H9 (cell line): Measurements from ENCODE around the gene SERPINA6. TPM values are rescaled to one million over a fixed set of nuclear protein-coding genes. Genes with fewer than 3 reads are reported as not detected.

ENCODE experiments used
- DNase-seq: peaks from one replicate; pipeline ENCODE4 v3.0.0-alpha.2; 2017
- H2AFZ ChIP-seq: one replicate; pipeline ENCODE4 v1.6.1; 2013; ENCODE audit warnings: mild to moderate bottlenecking, low read length, control low read depth, moderate library complexity
- H2AK5ac ChIP-seq: 2 replicates; pipeline ENCODE4 v1.6.1; 2013; ENCODE audit warnings: low read length, control low read depth, mixed read lengths; ENCODE audit not compliant: insufficient read length
- H2BK120ac ChIP-seq: one replicate; pipeline ENCODE4 v1.6.1; 2013; ENCODE audit warnings: low read depth, mild to moderate bottlenecking, low read length, control low read depth, inconsistent platforms; ENCODE audit not compliant: poor library complexity, severe bottlenecking
- H2BK12ac ChIP-seq: 2 replicates; pipeline ENCODE4 v1.6.1; 2013; ENCODE audit warnings: low read length, control low read depth, mixed read lengths, low read depth; ENCODE audit not compliant: insufficient read length
- H2BK15ac ChIP-seq: 2 replicates; pipeline ENCODE4 v1.6.1; 2013; ENCODE audit warnings: low read depth, low read length, control low read depth
- H2BK20ac ChIP-seq: one replicate; pipeline ENCODE4 v1.6.1; 2013; ENCODE audit warnings: low read depth, mild to moderate bottlenecking, low read length, control low read depth, inconsistent platforms; ENCODE audit not compliant: poor library complexity, severe bottlenecking
- H2BK5ac ChIP-seq: 2 replicates; pipeline ENCODE4 v1.6.1; 2013; ENCODE audit warnings: low read length, control low read depth, mixed read lengths; ENCODE audit not compliant: insufficient read length
- H3K14ac ChIP-seq: 2 replicates; pipeline ENCODE4 v1.6.1; 2013; ENCODE audit warnings: low read length, control low read depth; ENCODE audit not compliant: insufficient read depth
- H3K18ac ChIP-seq: 2 replicates; pipeline ENCODE4 v1.6.1; 2013; ENCODE audit warnings: low read depth, mild to moderate bottlenecking, mixed read lengths, low read length, control low read depth; ENCODE audit not compliant: insufficient read length
- H3K23ac ChIP-seq: 2 replicates; pipeline ENCODE4 v1.6.1; 2013; ENCODE audit warnings: low read length, control low read depth, mixed read lengths, low read depth; ENCODE audit not compliant: insufficient read length
- H3K23me2 ChIP-seq: 2 replicates; pipeline ENCODE4 v1.6.1; 2013; ENCODE audit warnings: low read depth, mild to moderate bottlenecking, mixed read lengths, low read length, control low read depth; ENCODE audit not compliant: insufficient read length, poor library complexity, severe bottlenecking
- H3K27ac ChIP-seq: 2 replicates; pipeline ENCODE4 v1.5.1; 2013; ENCODE audit warnings: low read length, control low read depth, mixed read lengths, low read depth; ENCODE audit not compliant: insufficient read length
- H3K27me3 ChIP-seq: 2 replicates; pipeline ENCODE4 v1.6.1; 2013; ENCODE audit warnings: low read length, control low read depth, inconsistent platforms; ENCODE audit not compliant: insufficient read depth
- H3K4ac ChIP-seq: 2 replicates; pipeline ENCODE4 v1.6.1; 2013; ENCODE audit warnings: low read depth, mild to moderate bottlenecking, control low read depth, inconsistent platforms, low read length, moderate library complexity
- H3K4me1 ChIP-seq: 2 replicates; pipeline ENCODE4 v1.6.1; 2013; ENCODE audit warnings: low read length, control low read depth, inconsistent platforms; ENCODE audit not compliant: insufficient read depth
- H3K4me2 ChIP-seq: 2 replicates; pipeline ENCODE4 v1.6.1; 2013; ENCODE audit warnings: low read length, control low read depth, mixed read lengths; ENCODE audit not compliant: insufficient read length, insufficient read depth
- H3K56ac ChIP-seq: 2 replicates; pipeline ENCODE4 v1.6.1; 2013; ENCODE audit warnings: low read depth, mild to moderate bottlenecking, mixed read lengths, low read length, control low read depth; ENCODE audit not compliant: insufficient read length
- H3K79me1 ChIP-seq: 2 replicates; pipeline ENCODE4 v1.6.1; 2013; ENCODE audit warnings: low read depth, mild to moderate bottlenecking, moderate library complexity, low read length, control low read depth, inconsistent platforms; ENCODE audit not compliant: insufficient read depth, poor library complexity, severe bottlenecking
- H3K79me2 ChIP-seq: 2 replicates; pipeline ENCODE4 v1.6.1; 2013; ENCODE audit warnings: low read length, control low read depth, inconsistent platforms; ENCODE audit not compliant: insufficient read depth
- H3K9ac ChIP-seq: 2 replicates; pipeline ENCODE4 v1.6.1; 2013; ENCODE audit warnings: low read length, control low read depth, mixed read lengths; ENCODE audit not compliant: insufficient read length; ENCODE audit errors: extremely low read depth
- H3K9me3 ChIP-seq: one replicate; pipeline ENCODE4 v1.6.1; 2013; ENCODE audit warnings: low read depth, low read length, inconsistent platforms; ENCODE audit not compliant: control insufficient read depth
- H3T11ph ChIP-seq: one replicate; pipeline ENCODE4 v1.6.1; 2013; ENCODE audit warnings: mild to moderate bottlenecking, low read length, control low read depth, inconsistent platforms
- H4K20me1 ChIP-seq: one replicate; pipeline ENCODE4 v1.6.1; 2013; ENCODE audit not compliant: control insufficient read depth, insufficient read length, insufficient read depth
- H4K5ac ChIP-seq: 2 replicates; pipeline ENCODE4 v1.6.1; 2013; ENCODE audit warnings: low read depth, mild to moderate bottlenecking, mixed read lengths, low read length, control low read depth; ENCODE audit not compliant: insufficient read length
- H4K8ac ChIP-seq: replicated peaks from 2 replicates; pipeline ENCODE4 v1.6.1; 2013; ENCODE audit warnings: low read length, control low read depth, mixed read lengths, low read depth; ENCODE audit not compliant: insufficient read length
- H4K91ac ChIP-seq: 2 replicates; pipeline ENCODE4 v1.6.1; 2013; ENCODE audit warnings: low read depth, mild to moderate bottlenecking, moderate library complexity, mixed read lengths, low read length, control low read depth; ENCODE audit not compliant: insufficient read length
- H3K27ac Mint-ChIP-seq, 3 experiments: 2 replicates in 2 of 3; 3 replicates in 1 of 3; pipeline ENCODE4 v1.8.0; 2020 to 2021; ENCODE audit warnings: mixed read lengths in 3 of 3, mild to moderate bottlenecking in 1 of 3, moderate library complexity in 1 of 3
- H3K27me3 Mint-ChIP-seq: 2 replicates; pipeline ENCODE4 v1.8.0; 2021; ENCODE audit warnings: low read depth, mild to moderate bottlenecking, moderate library complexity, mixed read lengths
- H3K36me3 Mint-ChIP-seq, 3 experiments: 2 replicates in 2 of 3; 3 replicates in 1 of 3; pipeline ENCODE4 v1.8.0; 2020 to 2021; ENCODE audit warnings: low read depth in 3 of 3, mixed read lengths in 3 of 3; ENCODE audit not compliant: insufficient read depth in 1 of 3
- H3K4me1 Mint-ChIP-seq, 2 experiments: 2 replicates each; pipeline ENCODE4 v1.8.0; 2020; ENCODE audit warnings: mixed read lengths in 2 of 2
- H3K4me3 Mint-ChIP-seq, 2 experiments: 2 replicates in 1 of 2; 3 replicates in 1 of 2; pipeline ENCODE4 v1.8.0; 2020 to 2021; ENCODE audit warnings: mild to moderate bottlenecking in 2 of 2, mixed read lengths in 2 of 2, moderate library complexity in 1 of 2
- H3K9me3 Mint-ChIP-seq, 2 experiments: 2 replicates in 1 of 2; 3 replicates in 1 of 2; pipeline ENCODE4 v1.8.0; 2020; ENCODE audit warnings: mild to moderate bottlenecking in 2 of 2, mixed read lengths in 2 of 2, moderate library complexity in 1 of 2
- WGBS: extraction: QIAGEN DNeasy Blood & Tissue Kit; methylation state at CpG from one replicate; pipeline ENCODE4 v1.1.7; 2013; ENCODE audit warnings: missing lambda C conversion rate, low lambda C conversion rate, mixed read lengths; ENCODE audit not compliant: insufficient read length; ENCODE audit errors: extremely low coverage; 5-methylcytosine and 5-hydroxymethylcytosine counted together
- total RNA-seq: library from RNA; stranded (reverse); gene quantifications from 2 replicates; pipeline ENCODE4 v1.2.1, GENCODE V29; 2021
- TF ChIP-seq, protein P1 (sequence below): fragments of 200-600 bp; sonication (generic); conservative IDR thresholded peaks from 3 replicates; pipeline ENCODE4 v1.8.0; 2021; ENCODE audit warnings: antibody characterized with exemption, mild to moderate bottlenecking

SERPINA6 gene
- total RNA-seq, 1 experiment from 2014 or later: not detected

DNA sequence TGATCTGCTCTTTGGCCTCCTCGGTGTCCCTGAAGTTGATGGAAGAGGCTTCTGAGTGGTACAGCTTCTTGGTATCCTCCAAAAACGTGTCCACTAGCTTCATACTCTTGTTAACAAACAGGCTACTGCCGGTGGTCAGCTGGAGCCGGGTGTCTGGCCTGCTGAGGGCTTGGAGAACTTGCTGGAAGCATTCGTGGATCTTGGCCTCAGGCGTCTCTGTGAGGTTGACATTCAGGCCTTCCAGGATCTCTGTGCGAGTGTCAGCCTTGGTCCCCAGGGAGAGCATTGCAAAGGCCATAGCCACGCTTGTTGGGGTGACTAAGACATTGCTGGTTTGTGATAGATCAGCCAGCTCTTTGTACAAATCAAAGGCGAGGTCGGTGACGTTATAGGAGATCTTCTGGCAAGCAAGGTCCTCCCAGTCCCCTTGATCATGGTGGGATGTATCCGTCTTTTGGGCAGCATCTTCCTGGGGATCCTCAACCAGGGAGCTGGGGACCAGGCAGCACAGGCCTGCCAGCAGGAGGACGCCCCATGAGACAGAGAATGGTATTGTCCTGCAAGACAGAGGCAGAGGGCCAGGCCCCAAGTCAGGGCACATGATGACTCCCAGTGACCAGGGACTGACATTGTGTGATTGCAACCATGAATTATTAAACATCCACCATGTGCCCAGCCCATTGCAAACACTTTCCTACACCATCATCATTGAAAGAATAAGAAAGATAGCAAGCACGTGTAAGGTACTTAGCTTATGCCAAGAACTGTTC lies 43.2 kb upstream of the SERPINA6 start, which contains the start of gene SERPINA2:
SERPINA2 (minus strand) TSS at position 553 of the 770 bp plus-strand sequence.
- Histone ChIP-seq H3K9ac (no peak within 1 kb of the TSS), H3K4ac (no peak within 1 kb of the TSS), H2BK20ac (no peak within 1 kb of the TSS), H4K91ac (no peak within 1 kb of the TSS), H4K8ac (no peak within 1 kb of the TSS), H3K23me2 (no peaks in the 10 kb centered on the region), H4K20me1 (no peaks in the 10 kb centered on the region), H4K5ac (no peak within 1 kb of the TSS), H2BK15ac (no peak within 1 kb of the TSS), H3K79me1 (no peaks in the 10 kb centered on the region), H3K4me2 (no peak within 1 kb of the TSS), H3T11ph (no peak within 1 kb of the TSS), H3K56ac (no peak within 1 kb of the TSS), H2AFZ (no peak within 1 kb of the TSS), H3K27ac (no peak within 1 kb of the TSS), H3K79me2 (no peaks in the 10 kb centered on the region), H3K14ac (no peak within 1 kb of the TSS), H2BK5ac (no peak within 1 kb of the TSS), H3K4me1 (no peaks in the 10 kb centered on the region), H3K18ac (no peak within 1 kb of the TSS), H3K23ac (no peak within 1 kb of the TSS), H2AK5ac (no peak within 1 kb of the TSS), H3K27me3 (no peaks in the 10 kb centered on the region; the same call in 1 of the 2 replicates), H3K9me3 (no peaks in the 10 kb centered on the region), H2BK12ac (no peak within 1 kb of the TSS), H2BK120ac (no peak within 1 kb of the TSS)
- Mint-ChIP-seq H3K4me1 (peaks cover 5 to 10% of the 10 kb centered on the region in 2 experiments; a peak in 2 of 4 replicates), H3K36me3 (no peaks in the 10 kb centered on the region), H3K27me3 (no peaks in the 10 kb centered on the region; the same call in 1 of the 2 replicates), H3K27ac (no peak within 1 kb of the TSS), H3K9me3 (no peaks in the 10 kb centered on the region; a peak in 1 of 5 replicates), H3K4me3 (no peak within 1 kb of the TSS)
- DNase-seq: no peak
- no CpG with 5 or more reads among the region's 14 CpGs for WGBS
- TF ChIP-seq, protein P1, sequence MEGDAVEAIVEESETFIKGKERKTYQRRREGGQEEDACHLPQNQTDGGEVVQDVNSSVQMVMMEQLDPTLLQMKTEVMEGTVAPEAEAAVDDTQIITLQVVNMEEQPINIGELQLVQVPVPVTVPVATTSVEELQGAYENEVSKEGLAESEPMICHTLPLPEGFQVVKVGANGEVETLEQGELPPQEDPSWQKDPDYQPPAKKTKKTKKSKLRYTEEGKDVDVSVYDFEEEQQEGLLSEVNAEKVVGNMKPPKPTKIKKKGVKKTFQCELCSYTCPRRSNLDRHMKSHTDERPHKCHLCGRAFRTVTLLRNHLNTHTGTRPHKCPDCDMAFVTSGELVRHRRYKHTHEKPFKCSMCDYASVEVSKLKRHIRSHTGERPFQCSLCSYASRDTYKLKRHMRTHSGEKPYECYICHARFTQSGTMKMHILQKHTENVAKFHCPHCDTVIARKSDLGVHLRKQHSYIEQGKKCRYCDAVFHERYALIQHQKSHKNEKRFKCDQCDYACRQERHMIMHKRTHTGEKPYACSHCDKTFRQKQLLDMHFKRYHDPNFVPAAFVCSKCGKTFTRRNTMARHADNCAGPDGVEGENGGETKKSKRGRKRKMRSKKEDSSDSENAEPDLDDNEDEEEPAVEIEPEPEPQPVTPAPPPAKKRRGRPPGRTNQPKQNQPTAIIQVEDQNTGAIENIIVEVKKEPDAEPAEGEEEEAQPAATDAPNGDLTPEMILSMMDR: no peak
